Measurements from ENCODE around the gene SEC11C.

SEC11C gene

DNA sequence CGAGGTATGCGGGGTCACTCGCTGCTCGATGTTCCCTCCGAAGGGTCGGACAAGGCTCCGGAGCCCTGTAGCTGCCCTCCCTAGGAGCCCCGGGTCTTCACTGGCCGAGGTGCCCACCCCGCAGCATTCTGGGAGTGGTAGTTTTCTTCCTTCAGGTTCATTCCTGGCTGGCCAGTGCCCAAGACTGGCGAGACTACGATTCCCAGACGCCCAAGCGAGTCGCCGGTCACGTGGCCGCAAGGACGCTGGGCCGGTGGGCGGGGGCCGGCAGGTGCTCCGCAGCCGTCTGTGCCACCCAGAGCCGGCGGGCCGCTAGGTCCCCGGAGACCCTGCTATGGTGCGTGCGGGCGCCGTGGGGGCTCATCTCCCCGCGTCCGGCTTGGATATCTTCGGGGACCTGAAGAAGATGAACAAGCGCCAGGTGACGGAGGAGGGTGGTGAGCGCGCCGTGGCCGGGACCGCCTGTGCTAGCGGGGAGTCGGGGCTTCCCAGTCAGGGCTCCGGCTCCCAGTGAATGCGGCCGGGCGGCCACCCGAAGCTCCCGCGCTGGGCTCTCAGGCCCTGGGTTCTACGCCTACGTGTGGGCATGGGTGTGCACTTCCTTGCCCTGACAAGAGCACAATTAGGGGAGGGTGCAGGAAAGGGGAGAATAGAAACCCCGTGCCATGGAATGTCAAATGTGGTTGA, at the start of gene SEC11C:
Gene SEC11C, plus strand, starts transcription at position 270 of the 687 bp plus-strand sequence. Its CDS starts 65 bp downstream, at position 335.
- H3K27me3 Mint-ChIP-seq = peaks cover 7% of the 10 kb centered on the region
- peak within 1 kb of the TSS; percentile 97 for H3K27ac Mint-ChIP-seq
- H3K9me3 Mint-ChIP-seq = no peaks in the 10 kb centered on the region
- H3K4me1 Mint-ChIP-seq (ENCODE audit: low read depth) = peaks cover 46% of the 10 kb centered on the region
- peaks cover 3% of the 10 kb centered on the region for H3K36me3 Mint-ChIP-seq (ENCODE audit: low read depth)
- H3K4me3 Mint-ChIP-seq = peak within 1 kb of the TSS; percentile 94

DNA sequence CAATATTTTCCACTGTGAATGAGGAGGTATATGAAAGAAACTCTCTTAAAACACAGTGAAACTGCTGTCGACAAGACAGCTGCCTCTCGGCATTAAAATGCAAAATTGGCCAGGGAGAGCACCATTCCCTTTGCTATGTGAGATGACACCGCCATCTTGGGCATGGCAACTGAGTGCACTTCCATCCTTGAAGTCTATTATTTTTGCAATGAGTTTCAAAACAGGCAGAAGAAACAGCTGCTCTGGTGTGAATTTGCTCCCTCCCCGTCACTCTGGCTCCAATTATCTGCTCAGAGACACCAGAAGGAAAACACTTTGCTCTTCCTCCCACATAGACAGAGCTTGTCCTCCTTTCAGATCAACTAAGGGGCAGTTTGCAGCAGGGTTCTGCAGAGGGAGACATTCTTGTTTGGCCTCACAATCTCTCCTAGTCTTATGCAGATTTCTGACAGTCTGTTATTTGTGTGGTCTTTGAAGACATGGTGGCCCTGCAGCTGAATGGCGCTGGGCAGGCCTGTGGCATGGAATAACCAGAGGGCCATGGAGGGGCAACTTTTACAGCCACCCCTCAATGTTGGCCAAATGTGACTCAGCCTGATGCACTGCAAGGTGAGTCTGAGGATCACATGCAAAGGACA, 48.6 kb upstream of the SEC11C start:
- H3K4me1 Mint-ChIP-seq (ENCODE audit: low read depth) = no peaks in the 10 kb centered on the region
- H3K36me3 Mint-ChIP-seq (ENCODE audit: low read depth) = no peaks in the 10 kb centered on the region
- no peak overlapping the region for H3K27ac Mint-ChIP-seq
- peaks cover 13% of the 10 kb centered on the region for H3K27me3 Mint-ChIP-seq
- H3K9me3 Mint-ChIP-seq = no peaks in the 10 kb centered on the region
- no peak overlapping the region for H3K4me3 Mint-ChIP-seq

DNA sequence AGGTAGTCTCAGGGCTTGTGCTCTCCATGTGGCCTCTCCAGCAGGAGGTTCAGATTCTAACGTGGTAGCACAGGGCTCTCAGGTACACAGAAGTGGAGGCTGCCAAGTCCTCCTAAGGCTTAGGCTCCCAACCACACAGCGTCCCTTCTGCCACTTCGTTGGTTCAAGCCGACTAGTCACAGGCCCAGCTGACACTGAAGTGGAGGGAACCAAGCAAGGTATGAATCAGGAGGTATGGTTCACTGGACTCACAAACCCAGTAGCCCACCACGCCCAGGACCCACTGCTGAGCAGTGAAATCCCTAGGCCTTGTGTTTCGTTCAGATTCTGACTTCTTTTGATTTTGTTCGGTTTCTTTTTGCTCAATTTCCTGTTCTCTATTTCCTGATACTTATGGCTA, 46.0 kb upstream of the SEC11C start:
- H3K9me3 Mint-ChIP-seq = no peaks in the 10 kb centered on the region
- H3K27me3 Mint-ChIP-seq = peaks cover 18% of the 10 kb centered on the region
- no peaks in the 10 kb centered on the region for H3K4me1 Mint-ChIP-seq (ENCODE audit: low read depth)
- H3K4me3 Mint-ChIP-seq = no peak overlapping the region
- no peak overlapping the region for H3K27ac Mint-ChIP-seq
- H3K36me3 Mint-ChIP-seq (ENCODE audit: low read depth) = no peaks in the 10 kb centered on the region

DNA sequence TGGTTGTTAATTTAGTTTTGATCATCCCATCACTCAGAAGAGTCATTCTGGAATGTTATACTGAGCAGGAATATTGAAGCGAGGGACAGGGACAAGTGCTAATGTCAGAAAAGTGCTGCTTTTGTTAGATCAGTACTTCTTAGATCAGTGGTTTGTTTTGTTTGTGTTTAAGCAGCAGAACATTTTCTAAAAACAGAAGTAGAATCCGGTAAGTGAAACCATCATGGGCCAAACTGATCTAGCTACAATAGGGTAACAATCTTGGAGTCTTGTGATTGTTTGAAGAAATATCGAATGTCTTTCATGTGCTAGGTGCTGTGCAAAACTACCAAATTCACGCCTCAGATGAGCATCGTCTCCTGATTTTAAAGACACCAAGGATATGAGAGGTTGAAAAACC, 45.1 kb upstream of the SEC11C start:
- H3K4me3 Mint-ChIP-seq = no peak overlapping the region
- H3K9me3 Mint-ChIP-seq = no peaks in the 10 kb centered on the region
- peaks cover 18% of the 10 kb centered on the region for H3K27me3 Mint-ChIP-seq

DNA sequence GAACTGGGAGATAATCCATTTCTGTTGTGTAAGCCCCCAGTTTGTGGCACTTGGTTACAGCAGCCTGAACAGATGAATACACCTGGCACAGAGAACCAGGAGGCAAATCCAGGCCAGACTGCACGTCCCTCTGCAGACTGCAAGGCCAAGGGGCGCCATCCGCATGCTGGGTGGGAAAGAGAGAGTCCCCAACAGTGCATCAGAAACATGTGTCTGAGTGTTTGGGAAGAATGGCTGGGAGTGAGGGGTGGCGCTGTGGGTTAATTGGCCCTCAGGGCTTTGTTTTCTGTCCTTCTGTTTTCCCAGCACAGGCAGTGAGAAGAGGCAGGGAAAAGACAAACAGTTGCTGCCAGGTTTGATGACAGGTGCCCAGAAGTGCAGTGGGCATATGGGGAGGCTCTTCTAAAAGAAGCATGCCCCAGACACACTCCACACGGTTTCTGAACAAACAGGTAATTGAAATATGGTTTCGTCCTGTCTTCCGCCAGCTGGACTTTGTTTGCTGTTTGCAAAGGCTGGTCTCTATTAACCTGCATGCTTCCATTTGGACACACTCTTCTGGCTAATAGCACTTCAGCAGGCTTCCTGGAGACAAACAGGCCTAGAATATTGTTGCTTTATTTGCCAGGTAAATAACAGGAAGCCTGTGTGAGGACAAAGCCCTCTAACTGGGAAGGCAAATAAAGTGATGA, 43.4 kb upstream of the SEC11C start:
- H3K36me3 Mint-ChIP-seq (ENCODE audit: low read depth) = no peaks in the 10 kb centered on the region
- H3K4me1 Mint-ChIP-seq (ENCODE audit: low read depth) = no peaks in the 10 kb centered on the region
- H3K4me3 Mint-ChIP-seq = no peak overlapping the region
- peaks cover 19% of the 10 kb centered on the region for H3K27me3 Mint-ChIP-seq
- no peak overlapping the region for H3K27ac Mint-ChIP-seq
- no peaks in the 10 kb centered on the region for H3K9me3 Mint-ChIP-seq

More for the DNA sequence above, 45.1 kb upstream of the SEC11C start:
- no peaks in the 10 kb centered on the region for H3K36me3 Mint-ChIP-seq (ENCODE audit: low read depth)
- no peak overlapping the region for H3K27ac Mint-ChIP-seq
- H3K4me1 Mint-ChIP-seq (ENCODE audit: low read depth) = no peaks in the 10 kb centered on the region

DNA sequence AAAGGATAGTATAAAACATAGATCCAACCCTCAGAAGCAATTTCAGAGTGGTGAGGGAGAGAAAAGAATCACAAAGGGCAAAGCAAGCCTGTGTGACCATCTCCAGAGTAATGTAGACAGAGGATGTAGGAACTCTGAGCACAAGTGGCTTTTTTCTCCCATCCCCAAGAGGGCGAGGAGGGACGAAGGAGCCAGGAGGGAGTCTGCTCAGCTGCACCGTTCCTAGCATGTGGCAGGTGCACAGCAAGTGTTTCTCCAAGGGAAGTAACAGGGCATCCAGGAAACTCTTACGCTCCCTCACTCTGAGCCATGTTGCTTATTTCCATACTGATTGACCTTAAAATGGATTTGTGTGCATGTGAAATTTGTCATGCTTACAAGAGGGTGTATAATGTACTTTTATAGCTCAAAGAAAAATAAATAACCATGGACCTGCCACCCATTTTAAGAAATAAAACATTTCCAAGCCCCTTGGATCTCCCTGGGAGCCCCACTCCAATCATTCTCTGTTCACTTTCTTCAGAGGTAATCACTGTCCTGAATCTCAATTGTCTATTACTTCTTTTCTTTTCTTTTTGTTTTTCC, 37.8 kb upstream of the SEC11C start:
- Mint-ChIP-seq H3K4me1 (ENCODE audit: low read depth) (no peaks in the 10 kb centered on the region), H3K9me3 (no peaks in the 10 kb centered on the region), H3K27me3 (peaks cover 29% of the 10 kb centered on the region), H3K36me3 (ENCODE audit: low read depth) (no peaks in the 10 kb centered on the region), H3K27ac (no peak overlapping the region), H3K4me3 (no peak overlapping the region)

DNA sequence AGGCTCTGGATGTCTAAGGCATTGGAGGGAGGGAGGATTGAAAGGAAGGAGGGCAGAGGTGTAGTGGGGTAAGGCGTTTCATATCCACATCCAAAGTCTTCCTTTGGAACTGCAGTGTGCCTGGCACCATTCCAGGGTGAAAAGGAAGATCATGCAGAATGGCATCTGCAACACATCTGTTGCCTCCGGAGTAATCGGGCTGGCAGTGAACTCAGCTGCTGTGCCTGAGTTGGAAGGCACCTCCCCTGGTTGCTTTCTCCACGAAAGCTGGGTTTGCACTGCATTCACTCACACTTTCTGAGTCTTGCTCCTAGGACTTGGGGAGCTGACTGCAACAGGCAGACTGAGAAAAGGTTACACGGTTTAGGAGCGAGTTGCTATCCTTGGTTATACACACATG, 30.3 kb upstream of the SEC11C start:
- Mint-ChIP-seq H3K4me3 (no peak overlapping the region), H3K9me3 (no peaks in the 10 kb centered on the region)

DNA sequence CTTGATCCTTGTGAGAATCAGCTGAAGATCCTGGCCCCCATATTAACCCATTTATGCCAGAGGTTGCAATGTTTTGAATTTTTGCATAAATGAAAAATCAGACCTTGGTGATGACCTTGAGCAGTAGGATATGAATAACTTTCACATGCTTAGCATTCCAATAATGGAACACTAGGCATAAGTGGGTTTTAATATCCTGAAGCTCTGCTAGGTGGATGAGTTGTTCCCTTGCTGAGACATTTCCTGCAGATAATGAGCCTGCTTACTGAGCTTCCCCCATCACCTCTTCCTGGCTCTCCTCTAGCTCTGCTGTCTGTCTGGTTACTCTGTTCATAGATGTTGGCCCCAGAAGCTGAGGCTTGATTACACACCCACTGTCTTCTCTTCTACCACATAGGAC, 25.5 kb upstream of the SEC11C start:
- Mint-ChIP-seq H3K36me3 (ENCODE audit: low read depth) (no peaks in the 10 kb centered on the region), H3K27me3 (peaks cover 48% of the 10 kb centered on the region), H3K9me3 (no peaks in the 10 kb centered on the region), H3K4me3 (no peak overlapping the region), H3K27ac (no peak overlapping the region), H3K4me1 (ENCODE audit: low read depth) (no peaks in the 10 kb centered on the region)

More for the DNA sequence above, 30.3 kb upstream of the SEC11C start:
- H3K4me1 Mint-ChIP-seq (ENCODE audit: low read depth) = no peaks in the 10 kb centered on the region
- H3K27ac Mint-ChIP-seq = no peak overlapping the region
- H3K27me3 Mint-ChIP-seq = peaks cover 67% of the 10 kb centered on the region
- H3K36me3 Mint-ChIP-seq (ENCODE audit: low read depth) = no peaks in the 10 kb centered on the region

DNA sequence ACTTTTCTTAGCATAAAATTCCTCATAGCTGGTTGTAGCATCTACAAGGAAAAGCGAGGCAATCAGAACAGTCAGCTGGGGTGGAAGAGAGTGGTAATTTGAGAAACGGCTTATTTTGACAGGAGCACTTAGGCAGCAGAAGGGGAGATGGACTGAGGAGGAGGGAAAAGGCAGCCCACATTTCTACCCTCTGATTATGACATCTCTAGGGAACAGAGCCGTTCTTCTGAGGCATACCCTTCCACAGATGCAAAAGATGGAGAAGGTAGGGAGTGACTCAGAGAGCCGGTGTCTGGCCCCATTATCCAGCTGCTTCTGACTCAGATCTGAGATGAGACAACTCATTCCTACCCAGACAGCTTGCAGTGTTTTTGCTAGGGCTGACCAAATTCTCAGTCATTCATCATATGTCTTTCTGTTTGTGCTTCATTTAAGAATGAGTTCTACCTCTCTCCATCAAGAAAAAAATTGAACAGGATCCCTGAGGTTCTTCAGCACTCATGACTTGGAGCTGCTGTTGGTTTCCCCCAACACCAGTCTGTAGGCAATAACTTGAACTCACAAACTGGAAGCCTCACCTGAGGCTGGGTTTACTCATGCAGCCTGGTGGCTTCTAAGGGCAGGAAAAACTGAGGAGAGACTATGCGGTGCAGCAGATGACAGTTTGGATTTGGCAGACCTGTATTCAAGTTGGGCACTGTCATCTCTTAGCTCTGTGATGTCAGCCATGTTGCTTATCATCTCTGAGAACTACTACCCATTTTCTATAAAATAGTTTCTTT, 15.9 kb upstream of the SEC11C start:
- Mint-ChIP-seq H3K36me3 (ENCODE audit: low read depth) (no peaks in the 10 kb centered on the region), H3K9me3 (no peaks in the 10 kb centered on the region), H3K4me1 (ENCODE audit: low read depth) (no peaks in the 10 kb centered on the region), H3K27ac (no peak overlapping the region), H3K27me3 (peaks cover 49% of the 10 kb centered on the region), H3K4me3 (no peak overlapping the region)

DNA sequence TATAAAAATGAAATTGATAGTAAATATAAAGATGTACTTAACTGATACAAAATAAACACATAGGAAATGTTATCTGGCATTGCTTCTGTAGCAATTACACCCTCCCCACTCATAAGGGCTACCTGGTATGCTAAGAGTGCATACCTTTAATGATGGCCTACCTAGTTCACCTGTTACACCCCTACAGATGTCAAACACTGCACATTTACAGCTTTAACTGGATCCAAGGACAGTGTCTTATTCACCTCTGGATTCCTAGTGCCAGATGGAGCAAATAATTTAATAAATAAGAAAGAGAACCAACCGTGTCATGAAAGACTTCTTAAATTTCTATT, 15.3 kb upstream of the SEC11C start:
- no peaks in the 10 kb centered on the region for H3K9me3 Mint-ChIP-seq
- peaks cover 44% of the 10 kb centered on the region for H3K27me3 Mint-ChIP-seq
- H3K27ac Mint-ChIP-seq = no peak overlapping the region
- H3K36me3 Mint-ChIP-seq (ENCODE audit: low read depth) = no peaks in the 10 kb centered on the region
- H3K4me3 Mint-ChIP-seq = no peak overlapping the region
- H3K4me1 Mint-ChIP-seq (ENCODE audit: low read depth) = no peaks in the 10 kb centered on the region

DNA sequence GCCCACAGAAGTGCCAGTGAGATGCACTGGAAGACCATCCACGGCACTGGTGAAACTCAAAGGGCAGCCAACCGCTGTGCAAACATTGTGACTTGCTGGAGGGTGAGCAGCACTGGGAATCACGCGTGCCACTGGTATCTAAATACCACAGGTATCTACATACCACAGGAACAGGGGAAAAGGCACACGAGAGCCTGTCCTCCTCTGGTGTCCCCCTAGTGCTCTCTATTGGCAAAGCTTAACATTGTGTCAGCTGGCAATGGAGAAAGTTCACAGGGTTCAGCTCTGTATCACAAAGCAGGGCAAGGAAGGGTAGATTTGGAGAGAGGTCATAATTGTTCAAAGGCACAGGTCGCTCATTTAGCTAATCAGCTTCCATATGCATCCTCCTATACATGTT, 12.6 kb upstream of the SEC11C start:
- Mint-ChIP-seq H3K4me3 (no peak overlapping the region), H3K27me3 (peaks cover 46% of the 10 kb centered on the region), H3K9me3 (no peaks in the 10 kb centered on the region), H3K36me3 (ENCODE audit: low read depth) (no peaks in the 10 kb centered on the region), H3K4me1 (ENCODE audit: low read depth) (no peaks in the 10 kb centered on the region), H3K27ac (no peak overlapping the region)

DNA sequence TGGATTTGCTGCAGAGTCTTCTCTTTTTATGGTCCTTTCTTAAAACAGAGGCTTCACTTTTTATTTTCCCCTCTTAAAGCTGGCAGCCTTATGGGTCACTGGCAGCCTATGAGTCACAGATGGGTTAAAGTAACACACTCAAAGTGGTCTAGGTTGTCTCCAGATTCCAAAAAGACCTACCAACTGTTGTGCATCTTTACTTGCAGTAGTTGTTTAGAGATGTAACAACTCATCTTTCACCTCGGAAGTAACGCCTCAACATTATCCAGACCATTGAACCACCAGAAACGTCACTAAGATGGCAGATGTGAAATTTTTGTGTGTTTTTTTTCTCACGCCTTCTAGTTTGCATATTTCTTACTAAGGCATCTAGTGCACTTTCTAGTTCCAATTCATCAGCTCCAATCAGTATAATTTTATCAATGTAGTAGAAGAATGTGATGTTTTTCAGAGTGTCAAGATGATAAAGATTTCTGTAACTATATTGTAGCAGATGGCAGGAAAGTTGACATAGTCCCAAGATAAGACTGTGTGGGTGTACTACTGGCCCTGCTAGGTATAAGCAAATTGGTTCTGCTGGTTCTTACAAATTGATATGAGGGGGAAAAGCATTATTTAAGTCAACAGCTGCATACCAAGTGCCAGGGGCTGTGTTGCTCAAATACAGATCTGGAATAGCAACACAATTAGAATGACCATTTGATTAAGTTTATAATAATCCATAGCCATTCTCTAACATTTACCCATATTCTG, 9.6 kb upstream of the SEC11C start:
- no peaks in the 10 kb centered on the region for H3K36me3 Mint-ChIP-seq (ENCODE audit: low read depth)
- no peaks in the 10 kb centered on the region for H3K9me3 Mint-ChIP-seq
- H3K4me3 Mint-ChIP-seq = no peak overlapping the region
- H3K27ac Mint-ChIP-seq = no peak overlapping the region
- no peaks in the 10 kb centered on the region for H3K4me1 Mint-ChIP-seq (ENCODE audit: low read depth)
- H3K27me3 Mint-ChIP-seq = peaks cover 56% of the 10 kb centered on the region

DNA sequence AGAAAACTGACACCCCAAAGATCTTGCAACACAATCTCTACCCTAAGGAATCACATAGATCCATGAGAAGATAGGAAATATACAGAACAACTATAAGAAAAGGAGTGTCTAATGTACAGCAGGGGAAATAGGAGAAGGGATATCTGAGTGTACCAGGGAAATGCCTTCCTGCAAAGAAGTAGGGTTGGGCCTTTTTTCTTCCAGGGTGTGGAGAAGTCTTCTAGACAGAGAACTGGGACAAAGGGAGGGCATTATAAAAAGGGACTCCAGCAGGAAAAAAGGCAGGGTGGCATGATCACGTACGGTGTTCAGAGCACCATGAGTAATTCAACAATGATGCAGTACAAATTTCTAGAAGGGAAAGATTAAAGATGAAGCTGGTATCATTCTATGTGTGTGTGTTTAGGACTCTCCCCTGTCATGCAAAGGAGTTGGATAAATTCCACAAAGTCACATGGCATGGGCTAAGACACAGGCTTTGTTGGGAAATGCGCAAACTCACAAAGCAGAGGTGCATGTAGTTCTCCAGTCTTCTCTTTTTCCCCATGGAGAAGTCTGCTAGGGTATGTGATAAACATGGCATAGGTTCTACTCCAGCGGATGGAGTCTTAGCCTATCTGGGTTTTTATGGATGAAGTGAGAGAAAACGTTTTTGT, 6.7 kb upstream of the SEC11C start:
- no peaks in the 10 kb centered on the region for H3K4me1 Mint-ChIP-seq (ENCODE audit: low read depth)
- H3K4me3 Mint-ChIP-seq = no peak overlapping the region
- no peak overlapping the region for H3K27ac Mint-ChIP-seq
- H3K36me3 Mint-ChIP-seq (ENCODE audit: low read depth) = no peaks in the 10 kb centered on the region
- H3K9me3 Mint-ChIP-seq = no peaks in the 10 kb centered on the region
- H3K27me3 Mint-ChIP-seq = peaks cover 46% of the 10 kb centered on the region

DNA sequence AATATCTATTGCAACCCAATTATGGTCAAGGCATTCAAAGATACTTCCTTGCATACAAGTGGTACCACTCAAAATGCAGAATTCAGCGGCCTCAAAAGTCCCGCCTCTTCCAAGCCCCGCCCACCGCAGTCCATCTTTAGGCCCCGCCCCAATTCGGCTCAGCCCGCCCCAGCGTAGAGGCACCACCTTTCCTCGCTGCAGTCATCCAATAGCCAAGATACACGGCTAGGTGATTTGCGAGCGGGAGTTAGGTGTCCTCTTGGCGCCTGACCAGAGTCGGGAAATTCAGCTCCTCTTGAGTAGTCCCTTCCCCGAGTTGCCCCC, 431 bp upstream of the SEC11C start:
- Mint-ChIP-seq H3K27ac (peak overlapping the region; percentile 97), H3K27me3 (peaks cover 12% of the 10 kb centered on the region), H3K36me3 (ENCODE audit: low read depth) (peaks cover 3% of the 10 kb centered on the region), H3K9me3 (no peaks in the 10 kb centered on the region), H3K4me3 (peak overlapping the region; percentile 94), H3K4me1 (ENCODE audit: low read depth) (peaks cover 43% of the 10 kb centered on the region)
